ENCODE data around the gene FYCO1. TPM values are rescaled to one million over a fixed set of nuclear protein-coding genes. Genes with fewer than 3 reads are reported as not detected.

FYCO1 gene
- total RNA-seq, 1 experiment from 2014 or later = 23.6 TPM

GRCh38 chr3:45987368-45988291, 8.0 kb downstream of the FYCO1 start:
- DNase-seq (ENCODE audit: low read depth) = no peak
- in situ Hi-C loops (cut with HindIII; ENCODE audit: low pct_unique_long_range_greater_than_20kb, low sequenced_read_pairs) = no loop called here

GRCh38 chr3:45986303-45986982, 9.2 kb downstream of the FYCO1 start:
- peak; percentile 77 for DNase-seq (ENCODE audit: low read depth)
- in situ Hi-C loops (cut with HindIII; ENCODE audit: low pct_unique_long_range_greater_than_20kb, low sequenced_read_pairs) = no loop called here

GRCh38 chr3:45985532-45986302, 9.9 kb downstream of the FYCO1 start:
- no peak for DNase-seq (ENCODE audit: low read depth)
- in situ Hi-C loops (cut with HindIII; ENCODE audit: low pct_unique_long_range_greater_than_20kb, low sequenced_read_pairs) = no loop called here

- in situ Hi-C loops (cut with HindIII; ENCODE audit: low pct_unique_long_range_greater_than_20kb, low sequenced_read_pairs) = no loop called here
- DNase-seq (ENCODE audit: low read depth) = no peak
Observed at GRCh38 chr3:45984331-45985312, 11.0 kb downstream of the FYCO1 start.

GRCh38 chr3:45983770-45984169, 11.9 kb downstream of the FYCO1 start:
- in situ Hi-C loops (cut with HindIII; ENCODE audit: low pct_unique_long_range_greater_than_20kb, low sequenced_read_pairs) = no loop called here
- no peak for DNase-seq (ENCODE audit: low read depth)

- in situ Hi-C loops (cut with HindIII; ENCODE audit: low pct_unique_long_range_greater_than_20kb, low sequenced_read_pairs) = no loop called here
- peak; percentile 86 for DNase-seq (ENCODE audit: low read depth)
Observed at GRCh38 chr3:45981346-45982074, 14.1 kb downstream of the FYCO1 start.

- in situ Hi-C loops (cut with HindIII; ENCODE audit: low pct_unique_long_range_greater_than_20kb, low sequenced_read_pairs) = no loop called here
- DNase-seq (ENCODE audit: low read depth) = no peak
Observed at GRCh38 chr3:45980819-45981218, 14.8 kb downstream of the FYCO1 start.

- no peak for DNase-seq (ENCODE audit: low read depth)
- in situ Hi-C loops (cut with HindIII; ENCODE audit: low pct_unique_long_range_greater_than_20kb, low sequenced_read_pairs) = no loop called here
Observed at GRCh38 chr3:45980229-45980813, 15.3 kb downstream of the FYCO1 start.

GRCh38 chr3:45979378-45979777, 16.2 kb downstream of the FYCO1 start:
- DNase-seq (ENCODE audit: low read depth) = no peak
- in situ Hi-C loops (cut with HindIII; ENCODE audit: low pct_unique_long_range_greater_than_20kb, low sequenced_read_pairs) = no loop called here

- DNase-seq (ENCODE audit: low read depth) = no peak
- in situ Hi-C loops (cut with HindIII; ENCODE audit: low pct_unique_long_range_greater_than_20kb, low sequenced_read_pairs) = no loop called here
Observed at GRCh38 chr3:45978006-45978761, 17.4 kb downstream of the FYCO1 start.

- DNase-seq (ENCODE audit: low read depth) = no peak
- in situ Hi-C loops (cut with HindIII; ENCODE audit: low pct_unique_long_range_greater_than_20kb, low sequenced_read_pairs) = no loop called here
Observed at GRCh38 chr3:45976191-45977091, 19.2 kb downstream of the FYCO1 start.

GRCh38 chr3:45975686-45976085, 19.9 kb downstream of the FYCO1 start:
- in situ Hi-C loops (cut with HindIII; ENCODE audit: low pct_unique_long_range_greater_than_20kb, low sequenced_read_pairs) = no loop called here
- no peak for DNase-seq (ENCODE audit: low read depth)

- DNase-seq (ENCODE audit: low read depth) = no peak
- in situ Hi-C loops (cut with HindIII; ENCODE audit: low pct_unique_long_range_greater_than_20kb, low sequenced_read_pairs) = no loop called here
Observed at GRCh38 chr3:45974686-45975085, 20.9 kb downstream of the FYCO1 start.

- DNase-seq (ENCODE audit: low read depth) = peak; percentile 46
- in situ Hi-C loops (cut with HindIII; ENCODE audit: low pct_unique_long_range_greater_than_20kb, low sequenced_read_pairs) = no loop called here
Observed at GRCh38 chr3:45972534-45973402, 22.9 kb downstream of the FYCO1 start.

Measured in Caki2 (cell line).